MM.1S (cell line): ENCODE measurements around the gene CACHD1.

Source experiments
- EZH2 ChIP-seq: fragments of 300-600 bp; sonication (generic); optimal IDR thresholded peaks from 2 replicates; pipeline ENCODE3; 2017; ENCODE audit warnings: low read depth, mild to moderate bottlenecking, antibody characterized with exemption, low read length, mixed read lengths
- EZH2phosphoT487 ChIP-seq: fragments of 300-600 bp; sonication (generic); IDR thresholded peaks from 2 replicates; pipeline ENCODE4 v1.6.1; 2018; ENCODE audit warnings: antibody characterized with exemption, low read length

- TF ChIP-seq EZH2phosphoT487 (no peak), EZH2 (no peak)
Observed at GRCh38 chr1:64433747-64434146, 36.2 kb upstream of the CACHD1 start.
